Cardiac fibroblast (primary cell): Measurements from ENCODE around the gene SMAD6.
A peak's percentile ranks its signal among the peaks of the same experiment; 100 is the strongest.

Source experiments
- DNase-seq, 2 donors: peaks; one replicate each; pipeline versions ENCODE4 v3.0.0 to v3.0.0-alpha.2; 2010; ENCODE audit warnings: low read depth in 2 of 2
- H3K4me3 ChIP-seq, 2 donors: replicated peaks in 1 of 2; 1 replicate in 1 of 2; 2 replicates in 1 of 2; pipeline ENCODE4 v1.5.1; 2011; ENCODE audit warnings: low read depth in 2 of 2, low read length in 2 of 2, mild to moderate bottlenecking in 2 of 2, moderate library complexity in 1 of 2
- TF ChIP-seq, protein P1 (sequence below): IDR thresholded peaks from one replicate; pipeline ENCODE4 v1.5.1; 2011; ENCODE audit warnings: low read depth, mild to moderate bottlenecking, low read length, inconsistent platforms

The SMAD6 gene

DNA sequence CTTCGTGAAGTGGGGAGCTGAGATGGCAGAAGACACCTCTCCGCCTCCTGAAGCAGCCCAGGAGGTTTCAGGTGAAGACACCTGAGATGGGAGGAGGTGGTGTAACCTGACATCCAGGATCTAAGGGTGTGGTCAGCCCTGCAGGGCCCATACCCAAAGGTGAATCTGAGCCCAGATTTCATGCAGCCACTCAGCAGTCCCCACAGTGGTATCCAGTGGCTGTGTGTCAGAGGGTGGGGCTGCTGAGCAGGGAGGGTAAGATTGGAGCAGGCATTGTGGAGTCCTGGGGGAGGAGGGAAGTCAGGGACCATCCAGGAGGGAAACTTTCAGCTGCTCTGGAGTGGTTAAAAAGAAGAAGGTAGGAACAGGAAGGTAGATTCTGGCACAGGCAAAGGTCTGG, 46.0 kb upstream of the SMAD6 start:
- TF ChIP-seq, protein P1, sequence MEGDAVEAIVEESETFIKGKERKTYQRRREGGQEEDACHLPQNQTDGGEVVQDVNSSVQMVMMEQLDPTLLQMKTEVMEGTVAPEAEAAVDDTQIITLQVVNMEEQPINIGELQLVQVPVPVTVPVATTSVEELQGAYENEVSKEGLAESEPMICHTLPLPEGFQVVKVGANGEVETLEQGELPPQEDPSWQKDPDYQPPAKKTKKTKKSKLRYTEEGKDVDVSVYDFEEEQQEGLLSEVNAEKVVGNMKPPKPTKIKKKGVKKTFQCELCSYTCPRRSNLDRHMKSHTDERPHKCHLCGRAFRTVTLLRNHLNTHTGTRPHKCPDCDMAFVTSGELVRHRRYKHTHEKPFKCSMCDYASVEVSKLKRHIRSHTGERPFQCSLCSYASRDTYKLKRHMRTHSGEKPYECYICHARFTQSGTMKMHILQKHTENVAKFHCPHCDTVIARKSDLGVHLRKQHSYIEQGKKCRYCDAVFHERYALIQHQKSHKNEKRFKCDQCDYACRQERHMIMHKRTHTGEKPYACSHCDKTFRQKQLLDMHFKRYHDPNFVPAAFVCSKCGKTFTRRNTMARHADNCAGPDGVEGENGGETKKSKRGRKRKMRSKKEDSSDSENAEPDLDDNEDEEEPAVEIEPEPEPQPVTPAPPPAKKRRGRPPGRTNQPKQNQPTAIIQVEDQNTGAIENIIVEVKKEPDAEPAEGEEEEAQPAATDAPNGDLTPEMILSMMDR: no peak
- no peak overlapping the region for H3K4me3 ChIP-seq
- no peak for DNase-seq

DNA sequence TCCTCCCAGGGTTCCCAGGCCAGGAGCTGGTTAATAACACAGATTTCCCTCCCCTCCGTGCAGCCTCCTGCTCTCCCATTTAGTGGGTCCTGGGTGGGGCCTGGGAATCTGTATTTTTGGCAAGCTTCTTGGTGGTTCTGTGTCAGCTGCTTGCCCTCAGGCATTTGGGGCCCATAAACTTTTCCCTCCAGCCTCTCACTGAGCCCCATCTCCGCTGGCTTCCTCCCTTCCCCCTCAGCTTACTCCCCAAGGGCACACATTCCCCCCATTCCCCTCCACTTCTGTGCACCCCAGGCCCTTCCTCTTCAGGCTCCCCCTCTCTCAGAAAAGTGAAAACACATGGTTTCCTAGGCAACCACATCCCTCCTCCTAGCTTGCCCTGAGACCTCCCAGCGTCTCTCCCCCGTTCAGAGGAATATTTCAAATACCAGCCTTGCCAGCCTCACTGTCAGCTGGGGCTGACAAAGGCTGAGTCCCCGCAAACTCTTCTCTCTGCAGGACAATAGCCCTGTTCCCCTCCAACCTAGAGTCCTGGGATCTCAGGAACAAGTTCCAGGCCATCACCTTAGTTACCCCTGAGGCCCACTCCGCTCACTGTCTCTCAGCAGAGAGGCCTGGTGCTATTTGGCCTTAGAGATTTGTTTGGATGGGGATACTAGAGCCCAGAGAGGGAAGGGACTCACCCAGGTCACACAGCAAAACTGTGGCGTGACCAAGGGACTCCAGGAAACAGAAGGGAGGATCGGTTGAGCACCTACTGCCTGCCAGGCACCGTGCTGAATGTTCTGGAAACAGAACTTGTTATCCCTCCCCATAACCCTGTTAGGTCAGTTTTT, 44.6 kb upstream of the SMAD6 start:
- no peak overlapping the region for H3K4me3 ChIP-seq
- DNase-seq: peak in 1 of 2 donors; percentile 50
- TF ChIP-seq, protein P1: no peak

DNA sequence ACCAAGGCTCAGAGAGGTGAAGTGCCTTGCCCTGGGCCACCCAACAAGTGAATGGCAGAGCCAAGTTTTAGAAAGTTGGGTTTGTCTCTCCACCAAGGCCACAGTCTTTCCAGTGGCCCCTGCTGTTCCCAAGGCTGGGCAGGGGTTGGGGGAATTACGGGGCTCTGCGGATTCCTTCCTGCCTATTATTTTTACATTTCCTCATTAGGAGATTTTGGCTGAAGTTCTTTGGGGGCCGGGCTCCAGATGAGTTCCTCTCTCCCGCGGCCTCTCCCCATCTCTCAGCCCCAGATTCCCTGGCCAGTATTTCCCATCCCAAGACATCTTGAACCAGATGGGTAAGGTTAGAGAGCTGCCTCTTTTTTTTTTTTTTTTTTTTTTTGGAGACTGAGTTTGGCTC, 44.0 kb upstream of the SMAD6 start:
- no peak overlapping the region for H3K4me3 ChIP-seq
- no peak for DNase-seq
- TF ChIP-seq, protein P1: no peak

DNA sequence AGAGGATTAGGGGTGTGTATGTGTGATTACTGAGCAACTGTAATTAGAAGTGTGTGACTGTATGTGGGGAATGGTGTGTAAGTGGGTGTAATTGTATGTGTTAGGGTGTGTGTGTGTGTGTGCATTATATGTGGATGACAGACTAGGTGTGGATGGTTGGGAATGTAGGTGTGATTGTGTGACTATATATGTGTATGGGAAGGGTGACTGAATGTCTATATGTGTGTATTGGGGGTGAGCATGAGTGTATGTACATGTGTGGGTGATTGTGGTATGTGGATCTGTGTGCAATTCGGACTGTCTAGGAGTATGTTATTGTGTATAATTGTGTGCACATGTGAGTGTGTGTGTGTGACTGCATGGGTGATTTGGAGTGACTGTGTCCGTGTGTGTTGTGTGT, 43.2 kb upstream of the SMAD6 start:
- no peak overlapping the region for H3K4me3 ChIP-seq
- DNase-seq: no peak
- TF ChIP-seq, protein P1: no peak

DNA sequence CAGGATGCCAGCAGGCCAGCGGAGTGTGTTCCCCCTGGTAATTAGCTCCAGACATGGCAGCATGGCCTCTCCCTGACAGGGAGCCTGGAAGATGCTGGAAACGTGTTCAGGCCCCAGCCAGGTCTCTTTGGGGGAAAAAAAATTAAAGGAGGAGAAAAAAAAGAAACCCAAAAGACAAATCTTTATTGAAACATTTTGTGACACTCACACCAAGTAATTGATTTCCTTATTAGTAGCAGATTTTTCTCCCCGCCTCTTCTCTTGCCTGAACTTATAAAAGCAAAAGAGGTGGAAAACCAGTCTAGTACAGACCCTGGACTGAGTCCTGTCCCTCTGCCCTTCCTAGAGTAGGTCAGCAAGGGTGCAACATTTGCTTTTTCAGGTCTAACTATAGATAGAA, 42.7 kb upstream of the SMAD6 start:
- TF ChIP-seq, protein P1: no peak
- DNase-seq: no peak
- no peak overlapping the region for H3K4me3 ChIP-seq

DNA sequence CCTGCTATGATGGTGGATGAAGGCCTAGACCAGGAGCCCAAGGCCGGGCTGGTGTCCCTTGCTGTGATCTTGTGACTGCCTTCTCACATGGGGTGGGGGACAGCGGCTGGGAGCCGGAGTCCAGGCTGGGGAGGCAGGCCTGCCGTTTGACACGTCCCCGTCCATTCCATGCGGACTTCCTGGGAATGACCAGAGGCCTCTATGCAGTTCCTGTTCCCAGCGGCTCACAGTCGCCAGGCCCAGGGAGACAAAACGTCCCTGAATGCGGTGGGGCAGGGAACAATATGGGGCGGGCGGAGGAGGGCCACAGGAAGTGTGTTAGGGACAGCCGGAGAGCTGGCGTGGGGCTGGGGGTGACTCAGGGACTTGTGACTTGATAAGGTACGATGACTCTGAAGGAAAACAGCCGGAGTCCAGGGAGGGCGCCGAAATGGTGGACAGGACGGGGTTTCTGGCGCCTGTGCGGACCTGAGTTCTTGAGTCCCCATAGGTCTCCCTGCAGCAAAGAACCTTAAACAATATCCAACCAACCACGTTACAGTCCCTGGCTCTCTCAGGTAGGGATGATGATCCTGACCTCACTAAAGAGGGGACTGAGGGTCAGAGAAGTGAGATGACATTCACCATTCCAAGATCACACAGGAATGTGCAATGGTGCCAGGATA, 40.5 kb upstream of the SMAD6 start:
- DNase-seq: peak; percentile 52 to 54
- TF ChIP-seq, protein P1: no peak
- no peak overlapping the region for H3K4me3 ChIP-seq
